ENCODE results near the gene PIWIL4.
A peak's percentile ranks its signal among the peaks of the same experiment; 100 is the strongest.

PIWIL4 gene

DNA sequence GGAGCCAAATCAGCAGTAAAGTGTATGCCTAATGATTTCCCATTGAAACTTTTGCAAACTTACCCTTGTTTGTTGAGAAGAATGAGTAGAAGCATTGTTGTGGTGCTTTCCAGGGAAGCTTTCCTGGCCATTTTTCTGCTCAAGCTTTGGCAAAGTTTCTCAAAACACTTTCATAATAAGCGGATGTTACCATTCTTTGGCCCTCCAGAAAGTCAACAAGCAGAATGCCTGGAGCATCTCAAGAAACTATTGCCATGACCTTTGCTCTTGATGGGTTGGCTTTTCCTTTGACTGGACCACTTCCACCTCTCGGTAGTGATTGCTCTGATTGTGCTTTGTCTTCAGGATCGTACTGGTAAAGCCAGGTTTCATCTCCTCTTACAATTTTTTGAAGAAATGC is 10.7 kb downstream of the PIWIL4 start:
- Histone ChIP-seq H3K9me3 (ENCODE audit: control insufficient read depth, insufficient read depth, low read depth, low read length) (no peaks in the 10 kb centered on the region), H3K27ac (ENCODE audit: extremely low read depth, low read depth, low read length) (no peak overlapping the region), H3K4me1 (ENCODE audit: control insufficient read depth, insufficient read depth, low read length) (no peaks in the 10 kb centered on the region), H3K36me3 (ENCODE audit: control insufficient read depth in 2 of 2, insufficient read depth in 1 of 2, low read length in 2 of 2) (no peaks in the 10 kb centered on the region), H3K4me3 (ENCODE audit: low read depth, low read length) (no peak overlapping the region)
- POLR2A ChIA-PET: no interaction called here
- CTCF ChIA-PET: no interaction called here
- TF ChIP-seq, protein P1, sequence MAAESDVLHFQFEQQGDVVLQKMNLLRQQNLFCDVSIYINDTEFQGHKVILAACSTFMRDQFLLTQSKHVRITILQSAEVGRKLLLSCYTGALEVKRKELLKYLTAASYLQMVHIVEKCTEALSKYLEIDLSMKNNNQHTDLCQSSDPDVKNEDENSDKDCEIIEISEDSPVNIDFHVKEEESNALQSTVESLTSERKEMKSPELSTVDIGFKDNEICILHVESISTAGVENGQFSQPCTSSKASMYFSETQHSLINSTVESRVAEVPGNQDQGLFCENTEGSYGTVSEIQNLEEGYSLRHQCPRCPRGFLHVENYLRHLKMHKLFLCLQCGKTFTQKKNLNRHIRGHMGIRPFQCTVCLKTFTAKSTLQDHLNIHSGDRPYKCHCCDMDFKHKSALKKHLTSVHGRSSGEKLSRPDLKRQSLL (tag by site-specific recombination; IDR thresholded peaks at IDR 0.05): no peak
- TF ChIP-seq, protein P2, sequence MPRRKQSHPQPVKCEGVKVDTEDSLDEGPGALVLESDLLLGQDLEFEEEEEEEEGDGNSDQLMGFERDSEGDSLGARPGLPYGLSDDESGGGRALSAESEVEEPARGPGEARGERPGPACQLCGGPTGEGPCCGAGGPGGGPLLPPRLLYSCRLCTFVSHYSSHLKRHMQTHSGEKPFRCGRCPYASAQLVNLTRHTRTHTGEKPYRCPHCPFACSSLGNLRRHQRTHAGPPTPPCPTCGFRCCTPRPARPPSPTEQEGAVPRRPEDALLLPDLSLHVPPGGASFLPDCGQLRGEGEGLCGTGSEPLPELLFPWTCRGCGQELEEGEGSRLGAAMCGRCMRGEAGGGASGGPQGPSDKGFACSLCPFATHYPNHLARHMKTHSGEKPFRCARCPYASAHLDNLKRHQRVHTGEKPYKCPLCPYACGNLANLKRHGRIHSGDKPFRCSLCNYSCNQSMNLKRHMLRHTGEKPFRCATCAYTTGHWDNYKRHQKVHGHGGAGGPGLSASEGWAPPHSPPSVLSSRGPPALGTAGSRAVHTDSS (tag by site-specific recombination; IDR thresholded peaks at IDR 0.05): no peak
- TF ChIP-seq HOXD13 (CRISPR knock-in tag; IDR thresholded peaks at IDR 0.05; ENCODE audit: borderline replicate concordance): no peak
- no peak for TF ChIP-seq ZNF202 (tag by site-specific recombination; IDR thresholded peaks at IDR 0.05; ENCODE audit: borderline replicate concordance)
- TF ChIP-seq ZNF558 (tag by site-specific recombination; IDR thresholded peaks at IDR 0.05): no peak
- TF ChIP-seq ZNF10 (tag by site-specific recombination; IDR thresholded peaks at IDR 0.05): no peak
- TF ChIP-seq, protein P3, sequence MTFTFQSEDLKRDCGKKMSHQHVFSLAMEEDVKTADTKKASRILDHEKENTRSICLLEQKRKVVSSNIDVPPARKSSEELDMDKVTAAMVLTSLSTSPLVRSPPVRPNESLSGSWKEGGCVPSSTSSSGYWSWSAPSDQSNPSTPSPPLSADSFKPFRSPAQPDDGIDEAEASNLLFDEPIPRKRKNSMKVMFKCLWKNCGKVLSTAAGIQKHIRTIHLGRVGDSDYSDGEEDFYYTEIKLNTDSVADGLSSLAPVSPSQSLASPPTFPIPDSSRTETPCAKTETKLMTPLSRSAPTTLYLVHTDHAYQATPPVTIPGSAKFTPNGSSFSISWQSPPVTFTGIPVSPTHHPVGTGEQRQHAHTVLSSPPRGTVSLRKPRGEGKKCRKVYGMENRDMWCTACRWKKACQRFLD (tag by site-specific recombination; IDR thresholded peaks at IDR 0.05): no peak
- no peak for TF ChIP-seq ZNF138 (tag by site-specific recombination; IDR thresholded peaks at IDR 0.05; ENCODE audit: borderline replicate concordance)
- TF ChIP-seq ZNF514 (tag by site-specific recombination; IDR thresholded peaks at IDR 0.05): no peak
- TF ChIP-seq ZNF184 (tag by site-specific recombination; IDR thresholded peaks at IDR 0.05): no peak

DNA sequence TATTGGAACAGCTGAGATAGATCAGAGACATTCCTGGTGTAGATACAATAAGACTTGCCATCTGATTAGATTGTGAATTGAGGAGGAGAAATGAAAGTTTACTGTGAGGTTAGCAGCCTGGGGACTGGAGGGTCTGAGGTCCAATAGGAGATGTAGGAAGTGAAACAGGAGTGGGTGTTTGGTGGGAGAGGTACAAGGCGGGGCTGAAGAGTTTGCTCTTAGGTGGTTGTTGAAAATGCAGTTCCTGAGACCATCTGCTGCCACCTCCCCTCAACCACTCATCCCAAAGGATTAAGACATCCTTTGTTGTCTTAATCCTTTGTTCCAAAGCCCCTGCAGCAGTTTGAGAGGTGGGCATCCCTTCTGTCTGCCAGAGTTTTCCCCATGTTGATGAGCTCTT is 14.8 kb downstream of the PIWIL4 start:
- no peaks in the 10 kb centered on the region for H3K4me1 ChIP-seq (ENCODE audit: control insufficient read depth, insufficient read depth, low read length)
- no peak overlapping the region for H3K4me3 ChIP-seq (ENCODE audit: low read depth, low read length)
- no peak overlapping the region for H3K27ac ChIP-seq (ENCODE audit: extremely low read depth, low read depth, low read length)
- ChIA-PET POLR2A (no interaction called here), CTCF (no interaction called here)
- H3K36me3 ChIP-seq (ENCODE audit: control insufficient read depth in 2 of 2, insufficient read depth in 1 of 2, low read length in 2 of 2): no peaks in the 10 kb centered on the region
- TF ChIP-seq ZFHX2 (tag by site-specific recombination; conservative IDR thresholded peaks at IDR 0.05): peak; percentile 27; the same call in 1 of the 2 replicates
- TF ChIP-seq, protein P4, sequence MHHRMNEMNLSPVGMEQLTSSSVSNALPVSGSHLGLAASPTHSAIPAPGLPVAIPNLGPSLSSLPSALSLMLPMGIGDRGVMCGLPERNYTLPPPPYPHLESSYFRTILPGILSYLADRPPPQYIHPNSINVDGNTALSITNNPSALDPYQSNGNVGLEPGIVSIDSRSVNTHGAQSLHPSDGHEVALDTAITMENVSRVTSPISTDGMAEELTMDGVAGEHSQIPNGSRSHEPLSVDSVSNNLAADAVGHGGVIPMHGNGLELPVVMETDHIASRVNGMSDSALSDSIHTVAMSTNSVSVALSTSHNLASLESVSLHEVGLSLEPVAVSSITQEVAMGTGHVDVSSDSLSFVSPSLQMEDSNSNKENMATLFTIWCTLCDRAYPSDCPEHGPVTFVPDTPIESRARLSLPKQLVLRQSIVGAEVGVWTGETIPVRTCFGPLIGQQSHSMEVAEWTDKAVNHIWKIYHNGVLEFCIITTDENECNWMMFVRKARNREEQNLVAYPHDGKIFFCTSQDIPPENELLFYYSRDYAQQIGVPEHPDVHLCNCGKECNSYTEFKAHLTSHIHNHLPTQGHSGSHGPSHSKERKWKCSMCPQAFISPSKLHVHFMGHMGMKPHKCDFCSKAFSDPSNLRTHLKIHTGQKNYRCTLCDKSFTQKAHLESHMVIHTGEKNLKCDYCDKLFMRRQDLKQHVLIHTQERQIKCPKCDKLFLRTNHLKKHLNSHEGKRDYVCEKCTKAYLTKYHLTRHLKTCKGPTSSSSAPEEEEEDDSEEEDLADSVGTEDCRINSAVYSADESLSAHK (tag by site-specific recombination; IDR thresholded peaks at IDR 0.05): no peak
- H3K9me3 ChIP-seq (ENCODE audit: control insufficient read depth, insufficient read depth, low read depth, low read length): no peaks in the 10 kb centered on the region

DNA sequence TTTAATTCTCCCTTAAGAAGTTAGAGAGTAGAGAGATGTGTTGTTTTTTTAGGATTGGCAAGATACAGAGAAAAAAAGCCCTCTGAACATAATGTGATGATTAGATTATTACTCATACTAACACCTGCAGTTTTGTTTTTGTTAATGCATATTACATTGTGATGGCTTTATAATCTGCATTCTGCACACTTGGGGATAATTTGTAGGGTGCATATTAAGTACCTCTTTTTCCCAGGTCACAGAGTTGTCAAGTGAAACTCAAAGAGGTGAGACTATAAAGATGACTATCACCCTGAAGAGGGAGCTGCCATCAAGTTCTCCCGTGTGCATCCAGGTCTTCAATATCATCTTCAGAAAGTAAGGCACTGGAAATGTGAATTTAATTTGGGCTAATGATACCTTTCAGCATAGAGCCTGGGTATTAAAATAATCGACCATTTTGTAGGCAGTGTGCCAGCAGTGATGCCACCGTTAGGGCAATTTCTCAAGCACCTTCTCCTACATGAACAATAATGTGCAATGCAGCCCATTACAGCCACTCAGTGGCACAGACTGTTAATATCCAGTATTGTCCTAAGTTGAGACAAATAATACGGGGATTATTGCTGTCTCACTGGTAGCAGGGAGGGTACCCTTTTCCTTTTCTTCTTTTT is 16.2 kb downstream of the PIWIL4 start:
- no peaks in the 10 kb centered on the region for H3K4me1 ChIP-seq (ENCODE audit: control insufficient read depth, insufficient read depth, low read length)
- no peak overlapping the region for H3K27ac ChIP-seq (ENCODE audit: extremely low read depth, low read depth, low read length)
- CTCF ChIA-PET: no interaction called here
- no peak overlapping the region for H3K4me3 ChIP-seq (ENCODE audit: low read depth, low read length)
- POLR2A ChIA-PET: no interaction called here
- TF ChIP-seq ZNF621 (tag by site-specific recombination; IDR thresholded peaks at IDR 0.05) (no peak), ZBTB8A (tag by site-specific recombination; IDR thresholded peaks at IDR 0.05) (no peak), ZNF433 (tag by site-specific recombination; IDR thresholded peaks at IDR 0.05; ENCODE audit: low read depth) (no peak), ZNF302 (tag by site-specific recombination; IDR thresholded peaks at IDR 0.05; ENCODE audit: low read depth) (no peak), ZNF514 (tag by site-specific recombination; IDR thresholded peaks at IDR 0.05) (no peak), ZNF426 (tag by site-specific recombination; IDR thresholded peaks at IDR 0.05) (no peak), ZNF416 (tag by site-specific recombination; IDR thresholded peaks at IDR 0.05) (no peak), GFI1B (tag by site-specific recombination; IDR thresholded peaks at IDR 0.05) (no peak)
- no peaks in the 10 kb centered on the region for H3K9me3 ChIP-seq (ENCODE audit: control insufficient read depth, insufficient read depth, low read depth, low read length)
- H3K36me3 ChIP-seq (ENCODE audit: control insufficient read depth in 2 of 2, insufficient read depth in 1 of 2, low read length in 2 of 2): no peaks in the 10 kb centered on the region
